LoVo (cell line): ENCODE data around the gene OIT3.

ENCODE experiments used
- DNase-seq: peaks from one replicate; pipeline ENCODE4 v3.0.0-alpha.2; 2016; ENCODE audit warnings: low spot score

The OIT3 gene

GRCh38 chr10:72952642-72953158 is 59.2 kb downstream of the OIT3 start:
- no peak for DNase-seq

- DNase-seq = no peak
These were observed 60.1 kb downstream of the OIT3 start for GRCh38 chr10:72953687-72954086.

- no peak for DNase-seq
These were observed 60.7 kb downstream of the OIT3 start for GRCh38 chr10:72954230-72954595.

GRCh38 chr10:72954596-72955554 is 61.3 kb downstream of the OIT3 start, which contains the start of gene PLA2G12B:
Gene PLA2G12B, minus strand, starts transcription at chr10:72954806. Its CDS starts 121 bp downstream, at chr10:72954685.
- no peak for DNase-seq

- DNase-seq = no peak
These were observed 62.5 kb downstream of the OIT3 start for GRCh38 chr10:72956001-72956400.

GRCh38 chr10:72976886-72977285 is 83.3 kb downstream of the OIT3 start:
- no peak for DNase-seq

- DNase-seq = no peak
These were observed 86.2 kb downstream of the OIT3 start for GRCh38 chr10:72979709-72980108.

- DNase-seq = no peak
These were observed 86.8 kb downstream of the OIT3 start for GRCh38 chr10:72980348-72980747.

- no peak for DNase-seq
These were observed 87.7 kb downstream of the OIT3 start for GRCh38 chr10:72981028-72981881.

GRCh38 chr10:72981882-72982529 is 88.5 kb downstream of the OIT3 start:
- DNase-seq = no peak
